Neutrophil (primary cell): ENCODE measurements around the gene TNRC6C.

Experiments used
- H3K27ac ChIP-seq: fragments of 200-600 bp; sonication (generic); 2 replicates; pipeline ENCODE4 v1.5.1; 2016; ENCODE audit warnings: mild to moderate bottlenecking, moderate library complexity
- H3K27me3 ChIP-seq: fragments of 200-600 bp; sonication (generic); 2 replicates; pipeline ENCODE4 v1.6.0; 2016; ENCODE audit warnings: mild to moderate bottlenecking
- H3K36me3 ChIP-seq: fragments of 200-600 bp; sonication (generic); 2 replicates; pipeline ENCODE4 v1.5.1; 2017
- H3K4me1 ChIP-seq, 2 experiments: fragments of 200-600 bp in 1 of 2; sonication (generic) in 1 of 2; 1 replicate in 1 of 2; 2 replicates in 1 of 2; pipeline versions ENCODE4 v1.5.1 to v1.6.1; 2013 to 2016; ENCODE audit warnings: low read depth in 1 of 2, low read length in 1 of 2, mild to moderate bottlenecking in 1 of 2, moderate library complexity in 1 of 2; ENCODE audit not compliant: control insufficient read depth in 1 of 2, insufficient read depth in 1 of 2
- H3K4me3 ChIP-seq, 2 experiments: fragments of 200-600 bp in 1 of 2; sonication (generic) in 1 of 2; 1 replicate in 1 of 2; 2 replicates in 1 of 2; pipeline ENCODE4 v1.5.1; 2013 to 2016; ENCODE audit warnings: low read depth in 1 of 2, low read length in 1 of 2, mild to moderate bottlenecking in 1 of 2, moderate library complexity in 1 of 2
- H3K9me3 ChIP-seq: fragments of 200-600 bp; sonication (generic); 2 replicates; pipeline ENCODE4 v1.5.1; 2016
- TF ChIP-seq, protein P1 (sequence below): fragments of 200-600 bp; sonication (generic); IDR thresholded peaks from 2 replicates; pipeline ENCODE4 v1.5.1; 2016; ENCODE audit warnings: antibody characterized with exemption

Gene TNRC6C

DNA sequence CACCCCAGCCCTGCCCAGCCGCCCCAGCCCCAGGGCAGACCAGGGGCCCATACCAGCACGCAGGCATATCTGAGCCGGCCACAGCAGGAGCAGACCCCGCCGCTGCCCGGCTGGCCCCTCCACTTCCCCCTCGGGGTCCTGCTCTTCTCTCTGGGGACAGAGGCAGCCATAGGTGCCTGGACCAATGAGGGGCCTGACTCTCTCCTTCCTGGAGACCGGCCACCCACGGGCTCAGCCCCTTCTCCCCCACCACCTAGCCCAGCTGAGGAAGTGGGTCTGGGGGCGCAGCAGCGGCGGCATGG, 166.3 kb downstream of the TNRC6C start:
- Histone ChIP-seq H3K4me3 (peak overlapping the region; percentile 1 to 87), H3K36me3 (peaks cover 64% of the 10 kb centered on the region), H3K27me3 (no peaks in the 10 kb centered on the region), H3K9me3 (no peaks in the 10 kb centered on the region), H3K4me1 (peaks cover 70 to 92% of the 10 kb centered on the region in 2 experiments), H3K27ac (peak overlapping the region; percentile 98)
- TF ChIP-seq, protein P1, sequence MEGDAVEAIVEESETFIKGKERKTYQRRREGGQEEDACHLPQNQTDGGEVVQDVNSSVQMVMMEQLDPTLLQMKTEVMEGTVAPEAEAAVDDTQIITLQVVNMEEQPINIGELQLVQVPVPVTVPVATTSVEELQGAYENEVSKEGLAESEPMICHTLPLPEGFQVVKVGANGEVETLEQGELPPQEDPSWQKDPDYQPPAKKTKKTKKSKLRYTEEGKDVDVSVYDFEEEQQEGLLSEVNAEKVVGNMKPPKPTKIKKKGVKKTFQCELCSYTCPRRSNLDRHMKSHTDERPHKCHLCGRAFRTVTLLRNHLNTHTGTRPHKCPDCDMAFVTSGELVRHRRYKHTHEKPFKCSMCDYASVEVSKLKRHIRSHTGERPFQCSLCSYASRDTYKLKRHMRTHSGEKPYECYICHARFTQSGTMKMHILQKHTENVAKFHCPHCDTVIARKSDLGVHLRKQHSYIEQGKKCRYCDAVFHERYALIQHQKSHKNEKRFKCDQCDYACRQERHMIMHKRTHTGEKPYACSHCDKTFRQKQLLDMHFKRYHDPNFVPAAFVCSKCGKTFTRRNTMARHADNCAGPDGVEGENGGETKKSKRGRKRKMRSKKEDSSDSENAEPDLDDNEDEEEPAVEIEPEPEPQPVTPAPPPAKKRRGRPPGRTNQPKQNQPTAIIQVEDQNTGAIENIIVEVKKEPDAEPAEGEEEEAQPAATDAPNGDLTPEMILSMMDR = no peak

DNA sequence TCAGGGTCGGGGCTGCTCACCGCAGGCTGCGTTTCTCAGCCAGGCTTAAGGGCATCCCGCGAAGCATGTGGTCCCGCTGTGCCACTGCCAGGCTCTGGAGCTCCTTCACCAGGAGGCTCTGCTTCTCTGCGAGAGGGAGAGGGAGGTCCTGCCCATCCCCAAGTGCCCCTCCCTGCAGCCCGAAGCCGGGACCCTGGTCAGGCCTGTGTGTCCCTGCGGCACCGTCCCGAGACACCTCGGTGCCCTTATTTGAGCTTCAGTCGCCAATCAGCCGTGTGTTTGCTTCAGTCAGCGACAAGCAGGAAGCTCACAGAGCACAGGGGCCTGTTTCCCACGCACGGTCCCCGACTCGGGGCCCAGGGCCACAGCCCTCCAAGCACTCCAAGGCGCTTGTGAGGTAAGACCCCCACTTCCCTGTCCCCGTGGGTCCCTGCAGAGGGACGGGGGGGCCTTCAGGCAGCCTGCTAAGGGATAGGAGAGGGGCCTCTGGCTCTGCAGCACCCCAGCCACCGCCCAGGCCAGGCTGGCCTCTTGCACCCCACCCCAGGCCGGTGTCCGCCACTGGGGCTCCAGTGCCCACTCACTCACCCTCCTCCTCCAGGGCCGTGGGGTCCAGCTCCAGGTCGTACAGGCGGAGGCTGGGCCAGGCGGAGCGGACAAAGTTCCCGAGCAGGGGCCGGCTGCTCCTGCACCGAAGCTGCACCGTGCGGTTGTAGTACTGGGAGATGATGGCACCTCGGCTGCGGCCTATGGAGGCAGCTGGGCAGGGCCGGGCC, 166.8 kb downstream of the TNRC6C start:
- TF ChIP-seq, protein P1 = no peak
- Histone ChIP-seq H3K4me3 (peak overlapping the region; percentile 1 to 87), H3K9me3 (no peaks in the 10 kb centered on the region), H3K4me1 (peaks cover 76 to 96% of the 10 kb centered on the region in 2 experiments), H3K27ac (peak overlapping the region; percentile 98), H3K36me3 (peaks cover 60% of the 10 kb centered on the region), H3K27me3 (no peaks in the 10 kb centered on the region)

DNA sequence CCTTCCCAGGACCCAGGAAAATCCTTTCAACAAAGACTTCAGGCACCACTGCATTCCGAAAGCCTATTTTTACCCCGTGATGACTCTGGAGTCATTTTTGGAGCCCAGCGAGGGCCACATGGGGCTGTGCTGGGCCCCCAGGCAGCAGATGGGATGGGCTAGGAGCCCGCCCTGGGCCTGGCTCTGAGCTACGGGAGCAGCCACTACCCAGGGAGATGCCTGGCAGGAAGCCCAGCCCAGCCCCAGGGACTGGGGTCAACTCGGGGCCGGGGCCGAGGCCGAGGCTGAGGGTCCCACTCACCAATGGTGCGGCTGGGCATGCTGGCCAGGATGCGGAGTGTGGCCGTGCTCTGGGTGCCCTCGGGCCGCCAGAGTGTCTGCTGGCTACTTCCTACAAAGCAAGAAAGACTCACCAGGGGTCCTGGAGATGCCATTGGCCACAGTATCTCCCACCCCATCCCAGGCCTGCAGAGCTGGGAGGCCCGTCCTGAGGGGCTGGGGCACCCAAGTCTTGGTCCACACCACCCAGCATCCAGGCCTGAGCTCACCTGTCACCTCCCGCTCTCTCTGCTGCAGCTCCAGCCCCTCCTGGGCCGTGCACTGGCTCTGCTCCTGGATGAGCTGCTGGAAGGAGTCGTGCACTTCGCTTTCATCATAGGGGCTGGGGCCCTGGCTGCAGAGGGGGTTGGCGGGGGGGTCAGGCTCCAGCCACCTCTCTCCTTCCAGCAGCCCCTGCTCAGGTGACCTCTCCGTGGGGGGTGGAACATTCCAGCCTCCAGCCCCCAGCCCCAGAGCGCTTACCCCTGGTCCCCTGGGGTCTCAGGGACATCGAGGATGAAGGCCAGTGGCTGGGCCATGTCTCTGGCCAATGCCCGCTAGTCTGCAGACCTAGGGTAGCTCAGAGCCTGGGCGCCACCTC, 167.7 kb downstream of the TNRC6C start:
- no peaks in the 10 kb centered on the region for H3K27me3 ChIP-seq
- no peaks in the 10 kb centered on the region for H3K9me3 ChIP-seq
- peaks cover 52% of the 10 kb centered on the region for H3K36me3 ChIP-seq
- H3K27ac ChIP-seq = peak overlapping the region; percentile 98
- H3K4me1 ChIP-seq = peaks cover 78 to 91% of the 10 kb centered on the region in 2 experiments
- H3K4me3 ChIP-seq = peak overlapping the region; percentile 80 to 87
- TF ChIP-seq, protein P1 = no peak

DNA sequence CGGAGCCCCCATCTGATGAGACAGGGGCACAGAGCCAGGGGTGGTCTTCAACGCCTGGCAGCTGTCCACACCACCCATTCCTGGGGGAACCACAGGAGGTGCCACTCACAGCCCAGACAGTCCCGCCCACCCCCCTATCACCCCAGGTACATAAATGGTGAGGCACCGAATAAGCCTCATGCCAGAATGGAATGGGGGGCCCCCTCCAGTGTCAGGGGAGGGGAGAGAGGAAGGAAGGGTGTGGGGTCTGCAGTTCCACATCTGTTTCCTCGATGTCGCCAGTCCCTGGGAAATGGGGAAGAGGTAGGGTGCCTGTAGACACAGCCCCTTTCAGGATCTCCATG, 168.4 kb downstream of the TNRC6C start:
- Histone ChIP-seq H3K9me3 (no peaks in the 10 kb centered on the region), H3K4me3 (peak overlapping the region; percentile 80 to 87), H3K36me3 (peaks cover 46% of the 10 kb centered on the region), H3K27ac (peak overlapping the region; percentile 98), H3K27me3 (no peaks in the 10 kb centered on the region), H3K4me1 (peaks cover 76 to 91% of the 10 kb centered on the region in 2 experiments)
- TF ChIP-seq, protein P1 = no peak

DNA sequence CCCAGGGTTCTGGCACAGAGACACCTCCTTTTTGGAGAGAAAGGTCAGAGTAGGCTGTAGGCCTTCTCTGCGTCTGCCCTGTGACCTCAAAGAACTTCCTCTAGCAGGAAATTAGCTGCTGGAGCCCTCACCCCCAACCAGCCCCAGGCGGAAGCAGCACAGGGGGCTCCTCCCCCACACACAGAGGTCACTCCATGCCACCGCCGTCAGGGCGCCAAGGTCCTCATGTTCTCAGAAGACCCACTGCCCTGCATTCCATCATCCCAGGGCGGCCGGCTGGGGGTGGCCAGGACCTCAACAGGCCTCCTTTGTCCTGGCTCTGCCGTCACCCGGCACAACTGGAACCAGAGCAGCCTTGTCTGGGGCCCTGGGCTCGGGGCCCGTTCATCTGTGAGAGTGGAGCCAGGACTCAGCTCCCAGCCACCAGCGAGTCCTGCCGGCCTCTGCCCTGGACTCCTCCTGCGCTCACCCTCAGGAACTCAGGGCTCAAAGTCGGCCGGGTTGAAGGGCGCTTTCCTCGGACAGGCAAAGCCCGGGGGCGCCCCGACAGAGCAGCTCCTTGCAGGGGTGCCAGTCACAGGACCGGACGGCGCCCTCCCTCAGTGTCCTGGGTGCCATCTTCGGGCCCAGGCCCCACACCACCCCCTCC, 168.9 kb downstream of the TNRC6C start:
- TF ChIP-seq, protein P1 = no peak
- Histone ChIP-seq H3K36me3 (peaks cover 41% of the 10 kb centered on the region), H3K27ac (peak overlapping the region; percentile 98), H3K4me3 (peak overlapping the region; percentile 80 to 87), H3K4me1 (peaks cover 74 to 91% of the 10 kb centered on the region in 2 experiments), H3K27me3 (no peaks in the 10 kb centered on the region), H3K9me3 (no peaks in the 10 kb centered on the region)
